T-helper 1 cell treated with Interleukin-12 subunit alpha and Interleukin-12 subunit beta and Interleukin-4 antibody, amounts not matched to agents 30 ng/mL and 1 ng/mL, for 36 hours (primary cell): ENCODE data around the gene CD83. TPM values are rescaled to one million over a fixed set of nuclear protein-coding genes. Genes with fewer than 3 reads are reported as not detected.

Experiments used
- intact Hi-C: fragments of 100-400 bp; cut with micrococcal nuclease; formaldehyde crosslinking; loops from one replicate; pipeline ENCODE4 v1.15.1; 2024
- total RNA-seq: library from RNA; stranded (reverse); gene quantifications from 2 replicates; pipeline ENCODE4 v1.2.3, GENCODE V29; 2022

CD83 gene
- 19.1 and 19.9 TPM in 2 replicates for total RNA-seq

- intact Hi-C loops: loop anchor here (1.0 to 5.0 kb wide), 7 partner anchors 42 to 1130 kb away; partner anchors contain the start of genes GFOD1, JARID2, MCUR1 and RANBP9
Observed at GRCh38 chr6:14117158-14118090, at the start of gene CD83. TSS of gene CD83 (plus strand) at chr6:14117772. CDS start at chr6:14117812, 40 bp downstream.

GRCh38 chr6:14068133-14068532, 49.4 kb upstream of the CD83 start:
- intact Hi-C loops: loop anchor here (5.0 to 10.0 kb wide), 4 partner anchors 356 to 1173 kb away; partner anchors contain the start of genes GFOD1, NOL7 and RANBP9

- intact Hi-C loops: loop anchor here (5.0 to 10.0 kb wide), 4 partner anchors 356 to 1174 kb away; partner anchors contain the start of genes GFOD1, NOL7 and RANBP9
Observed at GRCh38 chr6:14068623-14069022, 48.9 kb upstream of the CD83 start.

- intact Hi-C loops: loop anchor here (10.0 kb wide), 1 partner anchor 1554 kb away; no protein-coding TSS in a partner anchor
Observed at GRCh38 chr6:14070457-14070856, 47.1 kb upstream of the CD83 start.

- intact Hi-C loops: loop anchor here (10.0 kb wide), 1 partner anchor 1553 kb away; no protein-coding TSS in a partner anchor
Observed at GRCh38 chr6:14072084-14072483, 45.5 kb upstream of the CD83 start.

GRCh38 chr6:14073561-14074354, 43.8 kb upstream of the CD83 start:
- intact Hi-C loops: loop anchor here (2.0 to 10.0 kb wide), 5 partner anchors 165 to 1551 kb away; partner anchors contain the start of gene MCUR1

- intact Hi-C loops: loop anchor here (1.0 to 10.0 kb wide), 7 partner anchors 7 to 1550 kb away; partner anchors contain the start of genes CD83 and MCUR1
Observed at GRCh38 chr6:14074476-14075094, 43.0 kb upstream of the CD83 start.

- intact Hi-C loops: loop anchor here (1.0 to 10.0 kb wide), 7 partner anchors 8 to 1550 kb away; partner anchors contain the start of genes CD83 and MCUR1
Observed at GRCh38 chr6:14075095-14075503, 42.5 kb upstream of the CD83 start.

- intact Hi-C loops: loop anchor here (10.0 kb wide), 1 partner anchor 1547 kb away; no protein-coding TSS in a partner anchor
Observed at GRCh38 chr6:14077193-14077867, 40.2 kb upstream of the CD83 start.

GRCh38 chr6:14079433-14079832, 38.1 kb upstream of the CD83 start:
- intact Hi-C loops: loop anchor here (10.0 kb wide), 1 partner anchor 1545 kb away; no protein-coding TSS in a partner anchor

GRCh38 chr6:14079971-14080370, 37.6 kb upstream of the CD83 start:
- intact Hi-C loops: loop anchor here (10.0 kb wide), 1 partner anchor 1545 kb away; no protein-coding TSS in a partner anchor

- intact Hi-C loops: no loop called here
Observed at GRCh38 chr6:14081126-14081525, 36.4 kb upstream of the CD83 start.

GRCh38 chr6:14082771-14083170, 34.8 kb upstream of the CD83 start:
- intact Hi-C loops: no loop called here

- intact Hi-C loops: no loop called here
Observed at GRCh38 chr6:14083262-14083661, 34.3 kb upstream of the CD83 start.

GRCh38 chr6:14083751-14084150, 33.8 kb upstream of the CD83 start:
- intact Hi-C loops: no loop called here

- intact Hi-C loops: no loop called here
Observed at GRCh38 chr6:14084388-14084787, 33.2 kb upstream of the CD83 start.

GRCh38 chr6:14085176-14085787, 32.3 kb upstream of the CD83 start:
- intact Hi-C loops: no loop called here

- intact Hi-C loops: no loop called here
Observed at GRCh38 chr6:14086701-14087100, 30.9 kb upstream of the CD83 start.

- intact Hi-C loops: no loop called here
Observed at GRCh38 chr6:14088600-14089192, 28.9 kb upstream of the CD83 start.
